HL-60 (cell line): ENCODE results near the gene PDE6B.
"Not testable (repeated sequence)": the region's sequence is repeated elsewhere in the genome, so short reads cannot be mapped to it uniquely, and the experiment has no call there.

Experiments used
- DNase-seq, 2 experiments: peaks; one replicate each; pipeline ENCODE4 v3.0.0-alpha.2; 2010 to 2020; ENCODE audit warnings: low read depth in 1 of 2, low spot score in 1 of 2
- H3K27ac ChIP-seq: fragments of 250-450 bp; sonication (Bioruptor Pico); replicated peaks from 2 replicates; pipeline ENCODE4 v1.5.1; 2020; ENCODE audit warnings: mild to moderate bottlenecking, moderate library complexity
- H3K27me3 ChIP-seq: fragments of 250-450 bp; sonication (Bioruptor Pico); 2 replicates; pipeline ENCODE4 v1.5.1; 2021; ENCODE audit warnings: mild to moderate bottlenecking, moderate library complexity; ENCODE audit not compliant: insufficient read depth, poor library complexity, severe bottlenecking
- H3K4me3 ChIP-seq: replicated peaks from 2 replicates; pipeline ENCODE4 v1.5.1; 2011; ENCODE audit warnings: mild to moderate bottlenecking, control low read depth, low read length; ENCODE audit not compliant: insufficient read depth
- CTCF ChIP-seq: IDR thresholded peaks from one replicate; pipeline ENCODE4 v1.5.1; 2011; ENCODE audit warnings: low read length, control low read depth, inconsistent platforms; ENCODE audit not compliant: insufficient read depth
- GABPA ChIP-seq: IDR thresholded peaks from 2 replicates; pipeline ENCODE4 v1.6.1; 2012; ENCODE audit warnings: low read depth
- POLR2AphosphoS5 ChIP-seq: IDR thresholded peaks from 2 replicates; pipeline ENCODE4 v1.6.1; 2012; ENCODE audit warnings: low read depth
- REST ChIP-seq: IDR thresholded peaks from 2 replicates; pipeline ENCODE4 v1.6.1; 2012; ENCODE audit warnings: low read depth; ENCODE audit not compliant: insufficient replicate concordance
- SPI1 ChIP-seq: IDR thresholded peaks from 2 replicates; pipeline ENCODE4 v1.6.1; 2012; ENCODE audit warnings: low read depth, mild to moderate bottlenecking, borderline replicate concordance

Gene PDE6B

GRCh38 chr4:635851-636627, 10.7 kb downstream of the PDE6B start:
- Histone ChIP-seq H3K27me3 (no peaks in the 10 kb centered on the region), H3K27ac (no peak overlapping the region), H3K4me3 (no peak overlapping the region)
- TF ChIP-seq REST (no peak), POLR2AphosphoS5 (no peak), GABPA (no peak), CTCF (no peak), SPI1 (no peak)
- no peak for DNase-seq

- H3K27ac ChIP-seq = no peak overlapping the region
- H3K27me3 ChIP-seq = no peaks in the 10 kb centered on the region
- H3K4me3 ChIP-seq = no peak overlapping the region
- no peak for TF ChIP-seq CTCF
- TF ChIP-seq REST = no peak
- TF ChIP-seq SPI1 = no peak
- TF ChIP-seq POLR2AphosphoS5 = no peak
- TF ChIP-seq GABPA = no peak
- no peak for DNase-seq
These were observed 11.3 kb downstream of the PDE6B start for GRCh38 chr4:636628-637159.

GRCh38 chr4:637536-638280, 12.3 kb downstream of the PDE6B start:
- Histone ChIP-seq H3K27me3 (no peaks in the 10 kb centered on the region), H3K27ac (no peak overlapping the region), H3K4me3 (no peak overlapping the region)
- no peak for DNase-seq
- TF ChIP-seq SPI1 (no peak), REST (no peak), CTCF (no peak), POLR2AphosphoS5 (no peak), GABPA (no peak)

GRCh38 chr4:642366-642765, 17.0 kb downstream of the PDE6B start:
- H3K4me3 ChIP-seq, DNase-seq, H3K27ac ChIP-seq, H3K27me3 ChIP-seq: not testable (repeated sequence)
